Fibroblast of lung (primary cell): ENCODE results near the gene RPS26.

ENCODE experiments used
- CTCF ChIP-seq, 2 donors: IDR thresholded peaks in 1 of 2; conservative IDR thresholded peaks in 1 of 2; 1 replicate in 1 of 2; 2 replicates in 1 of 2; pipeline ENCODE4 v1.5.1; 2011 to 2012; ENCODE audit warnings: low read length in 2 of 2, control low read depth in 1 of 2, inconsistent platforms in 1 of 2, low read depth in 1 of 2, mild to moderate bottlenecking in 1 of 2
- EZH2 ChIP-seq: IDR thresholded peaks from 2 replicates; pipeline ENCODE4 v1.5.1; 2012; ENCODE audit warnings: low read length, control low read depth, mild to moderate bottlenecking; ENCODE audit errors: missing control alignments

- no peak for TF ChIP-seq CTCF (conservative IDR thresholded peaks at IDR 0.05 in 1 of 2, IDR thresholded peaks at IDR 0.05 in 1 of 2; ENCODE audit: low read depth in 1 of 2, low read length in 2 of 2)
- no peak for TF ChIP-seq EZH2
These were observed 7.0 kb upstream of the RPS26 start for GRCh38 chr12:56034586-56035332.
